Ascending aorta (tissue), 2 donors: ENCODE results near the gene SEMA5A. TPM values are rescaled to one million over a fixed set of nuclear protein-coding genes. Genes with fewer than 3 reads are reported as not detected.

Source experiments
- DNase-seq, 2 donors: peaks; one replicate each; pipeline ENCODE4 v3.0.0-alpha.2; 2019; ENCODE audit warnings: low spot score in 2 of 2
- H3K27ac ChIP-seq, 2 donors: fragments of 200-600 bp; sonication (generic); one replicate each; pipeline ENCODE4 v1.5.1; 2016 to 2017; ENCODE audit warnings: mild to moderate bottlenecking in 1 of 2
- H3K27me3 ChIP-seq: fragments of 200-600 bp; sonication (generic); one replicate; pipeline ENCODE4 v1.5.1; 2017
- H3K36me3 ChIP-seq, 2 donors: fragments of 200-600 bp; sonication (generic); one replicate each; pipeline ENCODE4 v1.5.1; 2016
- H3K4me1 ChIP-seq, 2 donors: fragments of 200-600 bp; sonication (generic); one replicate each; pipeline ENCODE4 v1.5.1; 2016 to 2017; ENCODE audit warnings: mild to moderate bottlenecking in 1 of 2
- H3K4me3 ChIP-seq, 2 donors: fragments of 200-600 bp; sonication (generic); one replicate each; pipeline ENCODE4 v1.5.1; 2016 to 2017; ENCODE audit warnings: mild to moderate bottlenecking in 1 of 2
- H3K9me3 ChIP-seq, 2 donors: fragments of 200-600 bp; sonication (generic); one replicate each; pipeline ENCODE4 v1.5.1; 2016
- intact Hi-C: fragments of 100-400 bp; cut with DNase I; formaldehyde crosslinking; loops from one replicate; pipeline ENCODE4 v1.15.1; 2023
- total RNA-seq: library from RNA; depleted of rRNA; stranded (reverse); fragments of >200 nt; gene quantifications from one replicate; pipeline ENCODE4 v1.1.0, GENCODE V29; 2016
- TF ChIP-seq, protein P1 (sequence below), 3 experiments: fragments of 200-600 bp in 2 of 3; fragments of 450-650 bp in 1 of 3; sonication (generic) in 2 of 3; IDR thresholded peaks; one replicate each; pipeline ENCODE4 v1.5.1; 2016 to 2019; ENCODE audit warnings: antibody characterized with exemption in 3 of 3, mild to moderate bottlenecking in 1 of 3, moderate library complexity in 1 of 3

The SEMA5A gene
- total RNA-seq, 1 donor from 2014 or later: 18.4 TPM

- no peak for DNase-seq
- intact Hi-C loops: no loop called here
- H3K36me3 ChIP-seq: no peaks in the 10 kb centered on the region
- H3K27ac ChIP-seq: no peak overlapping the region
- H3K27me3 ChIP-seq: no peaks in the 10 kb centered on the region
- no peak overlapping the region for H3K4me3 ChIP-seq
- H3K9me3 ChIP-seq: no peaks in the 10 kb centered on the region
- no peaks in the 10 kb centered on the region for H3K4me1 ChIP-seq
- TF ChIP-seq, protein P1, sequence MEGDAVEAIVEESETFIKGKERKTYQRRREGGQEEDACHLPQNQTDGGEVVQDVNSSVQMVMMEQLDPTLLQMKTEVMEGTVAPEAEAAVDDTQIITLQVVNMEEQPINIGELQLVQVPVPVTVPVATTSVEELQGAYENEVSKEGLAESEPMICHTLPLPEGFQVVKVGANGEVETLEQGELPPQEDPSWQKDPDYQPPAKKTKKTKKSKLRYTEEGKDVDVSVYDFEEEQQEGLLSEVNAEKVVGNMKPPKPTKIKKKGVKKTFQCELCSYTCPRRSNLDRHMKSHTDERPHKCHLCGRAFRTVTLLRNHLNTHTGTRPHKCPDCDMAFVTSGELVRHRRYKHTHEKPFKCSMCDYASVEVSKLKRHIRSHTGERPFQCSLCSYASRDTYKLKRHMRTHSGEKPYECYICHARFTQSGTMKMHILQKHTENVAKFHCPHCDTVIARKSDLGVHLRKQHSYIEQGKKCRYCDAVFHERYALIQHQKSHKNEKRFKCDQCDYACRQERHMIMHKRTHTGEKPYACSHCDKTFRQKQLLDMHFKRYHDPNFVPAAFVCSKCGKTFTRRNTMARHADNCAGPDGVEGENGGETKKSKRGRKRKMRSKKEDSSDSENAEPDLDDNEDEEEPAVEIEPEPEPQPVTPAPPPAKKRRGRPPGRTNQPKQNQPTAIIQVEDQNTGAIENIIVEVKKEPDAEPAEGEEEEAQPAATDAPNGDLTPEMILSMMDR (IDR thresholded peaks at IDR 0.05): no peak
These were observed 357.7 kb downstream of the SEMA5A start for GRCh38 chr5:9188131-9188530.

DNA sequence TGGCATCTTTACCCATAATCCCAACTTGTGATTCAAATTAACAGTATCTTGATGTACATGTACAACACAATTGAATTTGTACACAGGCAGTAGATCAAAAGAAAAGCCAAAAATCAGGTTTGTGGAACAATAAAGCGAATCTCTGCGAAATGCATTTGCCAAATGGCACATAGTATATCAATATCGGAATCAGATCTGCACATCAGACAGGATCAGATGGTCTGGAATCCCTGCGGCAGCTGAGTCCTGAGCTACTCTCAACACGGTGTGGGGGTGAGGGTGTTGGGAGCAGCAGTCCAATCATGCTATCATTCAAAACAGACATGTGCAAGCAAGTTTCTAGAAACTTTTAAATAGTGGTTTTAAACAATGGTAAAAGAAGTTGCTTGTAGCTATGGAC, 358.3 kb downstream of the SEMA5A start:
- no peak overlapping the region for H3K27ac ChIP-seq
- no peaks in the 10 kb centered on the region for H3K27me3 ChIP-seq
- H3K9me3 ChIP-seq: no peaks in the 10 kb centered on the region
- DNase-seq: no peak
- TF ChIP-seq, protein P1 (IDR thresholded peaks at IDR 0.05): no peak
- H3K4me1 ChIP-seq: no peaks in the 10 kb centered on the region
- intact Hi-C loops: no loop called here
- H3K4me3 ChIP-seq: no peak overlapping the region
- H3K36me3 ChIP-seq: no peaks in the 10 kb centered on the region

DNA sequence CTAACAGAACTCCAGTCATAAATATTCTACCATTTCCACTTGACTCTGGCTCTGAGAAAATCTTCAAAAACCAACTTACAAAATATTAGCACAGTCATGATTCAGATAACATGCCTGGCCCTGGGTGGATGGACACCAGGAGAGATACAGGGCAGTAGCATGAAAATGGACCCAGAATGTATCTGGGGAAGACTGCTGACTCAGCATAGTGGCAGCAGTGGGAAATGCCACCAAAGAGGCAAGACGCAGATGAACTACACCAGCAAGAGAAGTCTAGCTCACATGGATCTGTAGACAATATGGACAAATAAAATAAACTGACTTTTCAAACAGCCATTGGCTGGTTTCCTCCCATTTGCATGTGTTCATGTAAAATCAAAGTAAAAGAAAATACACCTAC, 359.8 kb downstream of the SEMA5A start:
- no peak for DNase-seq
- no peaks in the 10 kb centered on the region for H3K36me3 ChIP-seq
- H3K4me3 ChIP-seq: no peak overlapping the region
- TF ChIP-seq, protein P1 (IDR thresholded peaks at IDR 0.05): no peak
- no peak overlapping the region for H3K27ac ChIP-seq
- no peaks in the 10 kb centered on the region for H3K27me3 ChIP-seq
- no peaks in the 10 kb centered on the region for H3K9me3 ChIP-seq
- intact Hi-C loops: no loop called here
- no peaks in the 10 kb centered on the region for H3K4me1 ChIP-seq

GRCh38 chr5:9183992-9184391, 361.9 kb downstream of the SEMA5A start:
- no peak for DNase-seq
- TF ChIP-seq, protein P1 (IDR thresholded peaks at IDR 0.05): no peak
- Histone ChIP-seq H3K9me3 (no peaks in the 10 kb centered on the region), H3K4me3 (no peak overlapping the region), H3K36me3 (no peaks in the 10 kb centered on the region), H3K27me3 (no peaks in the 10 kb centered on the region), H3K27ac (no peak overlapping the region), H3K4me1 (no peaks in the 10 kb centered on the region)
- intact Hi-C loops: no loop called here

GRCh38 chr5:9182899-9183695, 362.8 kb downstream of the SEMA5A start:
- Histone ChIP-seq H3K4me3 (no peak overlapping the region), H3K9me3 (no peaks in the 10 kb centered on the region), H3K27me3 (no peaks in the 10 kb centered on the region), H3K36me3 (no peaks in the 10 kb centered on the region), H3K27ac (no peak overlapping the region), H3K4me1 (no peaks in the 10 kb centered on the region)
- intact Hi-C loops: no loop called here
- DNase-seq: no peak
- TF ChIP-seq, protein P1 (IDR thresholded peaks at IDR 0.05): no peak
